H9 (cell line): ENCODE measurements around the gene LRRC23. TPM values are rescaled to one million over a fixed set of nuclear protein-coding genes. Genes with fewer than 3 reads are reported as not detected.

ENCODE experiments used
- DNase-seq: peaks from one replicate; pipeline ENCODE4 v3.0.0-alpha.2; 2017
- H2AFZ ChIP-seq: one replicate; pipeline ENCODE4 v1.6.1; 2013; ENCODE audit warnings: mild to moderate bottlenecking, low read length, control low read depth, moderate library complexity
- H2AK5ac ChIP-seq: 2 replicates; pipeline ENCODE4 v1.6.1; 2013; ENCODE audit warnings: low read length, control low read depth, mixed read lengths; ENCODE audit not compliant: insufficient read length
- H2BK120ac ChIP-seq: one replicate; pipeline ENCODE4 v1.6.1; 2013; ENCODE audit warnings: low read depth, mild to moderate bottlenecking, low read length, control low read depth, inconsistent platforms; ENCODE audit not compliant: poor library complexity, severe bottlenecking
- H2BK12ac ChIP-seq: 2 replicates; pipeline ENCODE4 v1.6.1; 2013; ENCODE audit warnings: low read length, control low read depth, mixed read lengths, low read depth; ENCODE audit not compliant: insufficient read length
- H2BK15ac ChIP-seq: 2 replicates; pipeline ENCODE4 v1.6.1; 2013; ENCODE audit warnings: low read depth, low read length, control low read depth
- H2BK20ac ChIP-seq: one replicate; pipeline ENCODE4 v1.6.1; 2013; ENCODE audit warnings: low read depth, mild to moderate bottlenecking, low read length, control low read depth, inconsistent platforms; ENCODE audit not compliant: poor library complexity, severe bottlenecking
- H2BK5ac ChIP-seq: 2 replicates; pipeline ENCODE4 v1.6.1; 2013; ENCODE audit warnings: low read length, control low read depth, mixed read lengths; ENCODE audit not compliant: insufficient read length
- H3K14ac ChIP-seq: 2 replicates; pipeline ENCODE4 v1.6.1; 2013; ENCODE audit warnings: low read length, control low read depth; ENCODE audit not compliant: insufficient read depth
- H3K18ac ChIP-seq: 2 replicates; pipeline ENCODE4 v1.6.1; 2013; ENCODE audit warnings: low read depth, mild to moderate bottlenecking, mixed read lengths, low read length, control low read depth; ENCODE audit not compliant: insufficient read length
- H3K23ac ChIP-seq: 2 replicates; pipeline ENCODE4 v1.6.1; 2013; ENCODE audit warnings: low read length, control low read depth, mixed read lengths, low read depth; ENCODE audit not compliant: insufficient read length
- H3K23me2 ChIP-seq: 2 replicates; pipeline ENCODE4 v1.6.1; 2013; ENCODE audit warnings: low read depth, mild to moderate bottlenecking, mixed read lengths, low read length, control low read depth; ENCODE audit not compliant: insufficient read length, poor library complexity, severe bottlenecking
- H3K27ac ChIP-seq: 2 replicates; pipeline ENCODE4 v1.5.1; 2013; ENCODE audit warnings: low read length, control low read depth, mixed read lengths, low read depth; ENCODE audit not compliant: insufficient read length
- H3K27me3 ChIP-seq: 2 replicates; pipeline ENCODE4 v1.6.1; 2013; ENCODE audit warnings: low read length, control low read depth, inconsistent platforms; ENCODE audit not compliant: insufficient read depth
- H3K4ac ChIP-seq: 2 replicates; pipeline ENCODE4 v1.6.1; 2013; ENCODE audit warnings: low read depth, mild to moderate bottlenecking, control low read depth, inconsistent platforms, low read length, moderate library complexity
- H3K4me1 ChIP-seq: 2 replicates; pipeline ENCODE4 v1.6.1; 2013; ENCODE audit warnings: low read length, control low read depth, inconsistent platforms; ENCODE audit not compliant: insufficient read depth
- H3K4me2 ChIP-seq: 2 replicates; pipeline ENCODE4 v1.6.1; 2013; ENCODE audit warnings: low read length, control low read depth, mixed read lengths; ENCODE audit not compliant: insufficient read length, insufficient read depth
- H3K56ac ChIP-seq: 2 replicates; pipeline ENCODE4 v1.6.1; 2013; ENCODE audit warnings: low read depth, mild to moderate bottlenecking, mixed read lengths, low read length, control low read depth; ENCODE audit not compliant: insufficient read length
- H3K79me1 ChIP-seq: 2 replicates; pipeline ENCODE4 v1.6.1; 2013; ENCODE audit warnings: low read depth, mild to moderate bottlenecking, moderate library complexity, low read length, control low read depth, inconsistent platforms; ENCODE audit not compliant: insufficient read depth, poor library complexity, severe bottlenecking
- H3K79me2 ChIP-seq: 2 replicates; pipeline ENCODE4 v1.6.1; 2013; ENCODE audit warnings: low read length, control low read depth, inconsistent platforms; ENCODE audit not compliant: insufficient read depth
- H3K9ac ChIP-seq: 2 replicates; pipeline ENCODE4 v1.6.1; 2013; ENCODE audit warnings: low read length, control low read depth, mixed read lengths; ENCODE audit not compliant: insufficient read length; ENCODE audit errors: extremely low read depth
- H3K9me3 ChIP-seq: one replicate; pipeline ENCODE4 v1.6.1; 2013; ENCODE audit warnings: low read depth, low read length, inconsistent platforms; ENCODE audit not compliant: control insufficient read depth
- H3T11ph ChIP-seq: one replicate; pipeline ENCODE4 v1.6.1; 2013; ENCODE audit warnings: mild to moderate bottlenecking, low read length, control low read depth, inconsistent platforms
- H4K20me1 ChIP-seq: one replicate; pipeline ENCODE4 v1.6.1; 2013; ENCODE audit not compliant: control insufficient read depth, insufficient read length, insufficient read depth
- H4K5ac ChIP-seq: 2 replicates; pipeline ENCODE4 v1.6.1; 2013; ENCODE audit warnings: low read depth, mild to moderate bottlenecking, mixed read lengths, low read length, control low read depth; ENCODE audit not compliant: insufficient read length
- H4K8ac ChIP-seq: replicated peaks from 2 replicates; pipeline ENCODE4 v1.6.1; 2013; ENCODE audit warnings: low read length, control low read depth, mixed read lengths, low read depth; ENCODE audit not compliant: insufficient read length
- H4K91ac ChIP-seq: 2 replicates; pipeline ENCODE4 v1.6.1; 2013; ENCODE audit warnings: low read depth, mild to moderate bottlenecking, moderate library complexity, mixed read lengths, low read length, control low read depth; ENCODE audit not compliant: insufficient read length
- H3K27ac Mint-ChIP-seq, 3 experiments: 2 replicates in 2 of 3; 3 replicates in 1 of 3; pipeline ENCODE4 v1.8.0; 2020 to 2021; ENCODE audit warnings: mixed read lengths in 3 of 3, mild to moderate bottlenecking in 1 of 3, moderate library complexity in 1 of 3
- H3K27me3 Mint-ChIP-seq: 2 replicates; pipeline ENCODE4 v1.8.0; 2021; ENCODE audit warnings: low read depth, mild to moderate bottlenecking, moderate library complexity, mixed read lengths
- H3K36me3 Mint-ChIP-seq, 3 experiments: 2 replicates in 2 of 3; 3 replicates in 1 of 3; pipeline ENCODE4 v1.8.0; 2020 to 2021; ENCODE audit warnings: low read depth in 3 of 3, mixed read lengths in 3 of 3; ENCODE audit not compliant: insufficient read depth in 1 of 3
- H3K4me1 Mint-ChIP-seq, 2 experiments: 2 replicates each; pipeline ENCODE4 v1.8.0; 2020; ENCODE audit warnings: mixed read lengths in 2 of 2
- H3K4me3 Mint-ChIP-seq, 2 experiments: 2 replicates in 1 of 2; 3 replicates in 1 of 2; pipeline ENCODE4 v1.8.0; 2020 to 2021; ENCODE audit warnings: mild to moderate bottlenecking in 2 of 2, mixed read lengths in 2 of 2, moderate library complexity in 1 of 2
- H3K9me3 Mint-ChIP-seq, 2 experiments: 2 replicates in 1 of 2; 3 replicates in 1 of 2; pipeline ENCODE4 v1.8.0; 2020; ENCODE audit warnings: mild to moderate bottlenecking in 2 of 2, mixed read lengths in 2 of 2, moderate library complexity in 1 of 2
- CTCF ChIP-seq: fragments of 200-600 bp; sonication (generic); conservative IDR thresholded peaks from 3 replicates; pipeline ENCODE4 v1.8.0; 2021; ENCODE audit warnings: antibody characterized with exemption, mild to moderate bottlenecking
- WGBS: extraction: QIAGEN DNeasy Blood & Tissue Kit; methylation state at CpG from one replicate; pipeline ENCODE4 v1.1.7; 2013; ENCODE audit warnings: missing lambda C conversion rate, low lambda C conversion rate, mixed read lengths; ENCODE audit not compliant: insufficient read length; ENCODE audit errors: extremely low coverage; 5-methylcytosine and 5-hydroxymethylcytosine counted together
- total RNA-seq: library from RNA; stranded (reverse); gene quantifications from 2 replicates; pipeline ENCODE4 v1.2.1, GENCODE V29; 2021

The LRRC23 gene
- total RNA-seq, 1 experiment from 2014 or later: 2.1 TPM

GRCh38 chr12:6912164-6912935 is 7.7 kb downstream of the LRRC23 start:
- no peak overlapping the region for H3K27ac Mint-ChIP-seq
- H3K9me3 Mint-ChIP-seq: no peaks in the 10 kb centered on the region
- Histone ChIP-seq H3K9ac (no peak overlapping the region), H2BK5ac (no peak overlapping the region), H3K79me2 (no peaks in the 10 kb centered on the region), H2BK20ac (no peak overlapping the region), H3K14ac (no peak overlapping the region), H3K23ac (no peak overlapping the region), H3K27ac (no peak overlapping the region), H3K4ac (no peak overlapping the region), H3K79me1 (peaks cover 6% of the 10 kb centered on the region), H2BK15ac (no peak overlapping the region), H3K4me2 (no peak overlapping the region), H2AFZ (no peak overlapping the region), H2BK120ac (no peak overlapping the region), H3K23me2 (peaks cover 16% of the 10 kb centered on the region), H3K18ac (no peak overlapping the region), H3K4me1 (no peaks in the 10 kb centered on the region; the same call in 1 of the 2 replicates), H3K9me3 (no peaks in the 10 kb centered on the region), H4K8ac (no peak overlapping the region), H3K27me3 (no peaks in the 10 kb centered on the region; the same call in 1 of the 2 replicates), H3K56ac (no peak overlapping the region), H4K5ac (no peak overlapping the region), H4K91ac (no peak overlapping the region), H2AK5ac (no peak overlapping the region), H4K20me1 (no peaks in the 10 kb centered on the region), H3T11ph (no peak overlapping the region), H2BK12ac (no peak overlapping the region)
- peaks cover 24% of the 10 kb centered on the region for H3K27me3 Mint-ChIP-seq
- H3K4me1 Mint-ChIP-seq: peaks cover 22 to 40% of the 10 kb centered on the region in 2 experiments
- no peak for TF ChIP-seq CTCF
- peaks cover 7 to 18% (median 17%) of the 10 kb centered on the region in 3 experiments for H3K36me3 Mint-ChIP-seq
- WGBS: no CpG with 5 or more reads among the region's 15 CpGs
- 0 out of 5 replicates have a peak overlapping the region, but pooled peaks of 1 of the 2 experiments have one; percentile 62 for H3K4me3 Mint-ChIP-seq
- DNase-seq: no peak
